Liver (tissue), 9 donors: Measurements from ENCODE around the gene KCNA10. TPM values are rescaled to one million over a fixed set of nuclear protein-coding genes. Genes with fewer than 3 reads are reported as not detected.

Experiments used
- DNase-seq: peaks from one replicate; pipeline ENCODE4 v3.0.0-alpha.2; 2017; ENCODE audit warnings: low spot score
- H3K27ac ChIP-seq, 2 donors: one replicate each; pipeline ENCODE4 v1.7.0; 2013; ENCODE audit warnings: inconsistent platforms in 2 of 2, low read length in 2 of 2, control low read depth in 1 of 2, low read depth in 1 of 2, mild to moderate bottlenecking in 1 of 2
- H3K27me3 ChIP-seq, 4 donors: one replicate each; pipeline versions ENCODE4 v1.6.1 to v1.7.0; 2013; ENCODE audit warnings: low read length in 3 of 4, inconsistent platforms in 1 of 4, mild to moderate bottlenecking in 1 of 4, moderate library complexity in 1 of 4; ENCODE audit not compliant: control insufficient read depth in 4 of 4, insufficient read depth in 4 of 4
- H3K36me3 ChIP-seq, 4 donors: one replicate each; pipeline versions ENCODE4 v1.6.1 to v1.7.0; 2013; ENCODE audit warnings: low read length in 3 of 4, mild to moderate bottlenecking in 3 of 4, low read depth in 1 of 4, moderate library complexity in 1 of 4; ENCODE audit not compliant: control insufficient read depth in 4 of 4, insufficient read depth in 3 of 4
- H3K4me1 ChIP-seq, 4 donors: one replicate each; pipeline versions ENCODE4 v1.6.1 to v1.7.0; 2013; ENCODE audit warnings: low read length in 3 of 4, mild to moderate bottlenecking in 3 of 4, moderate library complexity in 1 of 4; ENCODE audit not compliant: control insufficient read depth in 4 of 4, insufficient read depth in 4 of 4
- H3K4me3 ChIP-seq, 3 donors: one replicate each; pipeline versions ENCODE4 v1.6.1 to v1.7.0; 2013; ENCODE audit warnings: low read length in 3 of 3, control low read depth in 1 of 3, low read depth in 1 of 3, mild to moderate bottlenecking in 1 of 3
- H3K9ac ChIP-seq, 2 donors: one replicate each; pipeline ENCODE4 v1.7.0; 2013; ENCODE audit warnings: low read length in 2 of 2, mild to moderate bottlenecking in 2 of 2, moderate library complexity in 2 of 2, control low read depth in 1 of 2, low read depth in 1 of 2
- H3K9me3 ChIP-seq, 4 donors: one replicate each; pipeline versions ENCODE4 v1.6.1 to v1.7.0; 2013; ENCODE audit warnings: low read length in 3 of 4; ENCODE audit not compliant: control insufficient read depth in 4 of 4
- ATF3 ChIP-seq: IDR thresholded peaks from 2 replicates; pipeline ENCODE4 v1.6.1; 2016; ENCODE audit warnings: antibody characterized with exemption
- CTCF ChIP-seq: fragments of 150-350 bp; IDR thresholded peaks from 2 replicates; pipeline ENCODE4 v1.5.1; 2017; ENCODE audit warnings: improper control_type of control experiment, low read depth, low read length; ENCODE audit not compliant: missing input control
- EGR1 ChIP-seq, 2 donors: IDR thresholded peaks; 2 replicates each; pipeline ENCODE4 v1.6.1; 2016 to 2018; ENCODE audit warnings: antibody characterized with exemption in 2 of 2, low read depth in 2 of 2
- FOXA1 ChIP-seq: IDR thresholded peaks from 2 replicates; pipeline ENCODE4 v1.6.1; 2016; ENCODE audit warnings: antibody characterized with exemption
- FOXA2 ChIP-seq: IDR thresholded peaks from 2 replicates; pipeline ENCODE4 v1.6.1; 2016; ENCODE audit warnings: antibody characterized with exemption
- GABPA ChIP-seq, 2 donors: IDR thresholded peaks in 1 of 2; conservative IDR thresholded peaks in 1 of 2; 2 replicates each; pipeline ENCODE4 v1.6.1; 2016; ENCODE audit warnings: antibody characterized with exemption in 2 of 2, mild to moderate bottlenecking in 1 of 2, moderate library complexity in 1 of 2
- HNF4A ChIP-seq, 2 donors: conservative IDR thresholded peaks; 2 replicates each; pipeline ENCODE4 v1.6.1; 2016; ENCODE audit warnings: antibody characterized with exemption in 2 of 2, mild to moderate bottlenecking in 2 of 2
- HNF4G ChIP-seq: IDR thresholded peaks from 2 replicates; pipeline ENCODE4 v1.6.1; 2016; ENCODE audit warnings: antibody characterized with exemption
- JUND ChIP-seq, 2 donors: IDR thresholded peaks; 2 replicates each; pipeline ENCODE4 v1.6.1; 2016; ENCODE audit warnings: antibody characterized with exemption in 2 of 2
- MAX ChIP-seq: IDR thresholded peaks from 2 replicates; pipeline ENCODE4 v1.6.1; 2016; ENCODE audit warnings: antibody characterized with exemption
- RAD21 ChIP-seq, 2 donors: IDR thresholded peaks; 2 replicates each; pipeline ENCODE4 v1.6.1; 2016; ENCODE audit warnings: antibody characterized with exemption in 2 of 2, mild to moderate bottlenecking in 2 of 2
- REST ChIP-seq: IDR thresholded peaks from 2 replicates; pipeline ENCODE4 v1.6.1; 2016; ENCODE audit warnings: antibody characterized with exemption, mild to moderate bottlenecking
- RXRA ChIP-seq, 2 donors: IDR thresholded peaks; 2 replicates each; pipeline ENCODE4 v1.6.1; 2017 to 2018; ENCODE audit warnings: antibody characterized with exemption in 2 of 2, mild to moderate bottlenecking in 1 of 2
- SP1 ChIP-seq: IDR thresholded peaks from 2 replicates; pipeline ENCODE4 v1.6.1; 2018; ENCODE audit warnings: antibody characterized with exemption, mild to moderate bottlenecking
- TAF1 ChIP-seq: conservative IDR thresholded peaks from 2 replicates; pipeline ENCODE4 v1.6.1; 2016; ENCODE audit warnings: antibody characterized with exemption, mild to moderate bottlenecking
- YY1 ChIP-seq: IDR thresholded peaks from 2 replicates; pipeline ENCODE4 v1.6.1; 2016; ENCODE audit warnings: antibody characterized with exemption, mild to moderate bottlenecking
- WGBS: extraction: QIAGEN DNeasy Blood & Tissue Kit; methylation state at CpG from one replicate; pipeline ENCODE4 v1.1.7; 2013; 5-methylcytosine and 5-hydroxymethylcytosine counted together
- polyA plus RNA-seq, 2 donors: library from polyadenylated mRNA; stranded (reverse) in 1 of 2; unstranded in 1 of 2; fragments of 200-250 nt in 1 of 2; fragments of >200 nt in 1 of 2; fragmentation: Nextera tagmentation in 1 of 2; extraction: Ambion mirVana in 1 of 2; gene quantifications; one replicate each; pipeline versions ENCODE4 v1.2.1 to v1.2.3, GENCODE V29; 2013 to 2015
- total RNA-seq, 2 donors: library from RNA; depleted of rRNA; stranded (reverse); fragments of >200 nt; gene quantifications; one replicate each; pipeline ENCODE4 v1.2.3, GENCODE V29; 2014
- donor health status: healthy.
- donor health status: healthy.
- donor health status: healthy.
- donor health status: healthy.
- donor health status: healthy.

The KCNA10 gene
- total and polyA plus RNA-seq, 4 donors = not detected

GRCh38 chr1:110498270-110498669, 20.7 kb downstream of the KCNA10 start:
- WGBS = 82% methylated on average over 6 of the region's 6 CpGs
- DNase-seq = no peak

More at GRCh38 chr1:110498270-110498669, 20.7 kb downstream of the KCNA10 start:
- TF ChIP-seq HNF4G (no peak), HNF4A (conservative IDR thresholded peaks at IDR 0.05) (no peak), SP1 (no peak), REST (no peak), RAD21 (IDR thresholded peaks at IDR 0.05) (no peak), ATF3 (no peak), GABPA (IDR thresholded peaks at IDR 0.05 in 1 of 2, conservative IDR thresholded peaks at IDR 0.05 in 1 of 2) (no peak), RXRA (IDR thresholded peaks at IDR 0.05) (no peak), TAF1 (no peak), FOXA2 (no peak), FOXA1 (no peak), MAX (no peak), JUND (IDR thresholded peaks at IDR 0.05) (no peak), EGR1 (IDR thresholded peaks at IDR 0.05; ENCODE audit: low read depth in 2 of 2) (no peak), YY1 (no peak), CTCF (no peak)
- no peak overlapping the region for H3K9ac ChIP-seq
- no peaks in the 10 kb centered on the region for H3K4me1 ChIP-seq
- no peaks in the 10 kb centered on the region for H3K36me3 ChIP-seq
- H3K4me3 ChIP-seq = no peak overlapping the region
- H3K9me3 ChIP-seq = no peaks in the 10 kb centered on the region
- no peaks in the 10 kb centered on the region for H3K27me3 ChIP-seq
- H3K27ac ChIP-seq = no peak overlapping the region
